GM12878 (cell line): ENCODE measurements around the gene TFF1. TPM values are rescaled to one million over a fixed set of nuclear protein-coding genes. Genes with fewer than 3 reads are reported as not detected.

Experiments
- BACH1 ChIP-seq: fragments of 450-650 bp; IDR thresholded peaks from 2 replicates; pipeline ENCODE4 v1.6.1; 2017; ENCODE audit warnings: mild to moderate bottlenecking, borderline replicate concordance
- BCL11A ChIP-seq: IDR thresholded peaks from 2 replicates; pipeline ENCODE4 v1.6.1; 2011; ENCODE audit warnings: low read depth, low read length
- CHD1 ChIP-seq: IDR thresholded peaks from 2 replicates; pipeline ENCODE4 v1.6.1; 2012; ENCODE audit warnings: low read depth, low read length, improper control_type of control experiment
- ELK1 ChIP-seq: IDR thresholded peaks from 2 replicates; pipeline ENCODE4 v1.6.1; 2012; ENCODE audit warnings: low read depth, low read length, improper control_type of control experiment
- ESRRA ChIP-seq: IDR thresholded peaks from 2 replicates; pipeline ENCODE4 v1.6.1; 2012; ENCODE audit warnings: mild to moderate bottlenecking, low read length, improper control_type of control experiment
- GABPA ChIP-seq: IDR thresholded peaks from 2 replicates; pipeline ENCODE4 v1.6.1; 2014; ENCODE audit warnings: antibody characterized with exemption, low read depth, mild to moderate bottlenecking, inconsistent platforms
- HDAC2 ChIP-seq: fragments of 200-600 bp; sonication (generic); IDR thresholded peaks from 2 replicates; pipeline ENCODE4 v1.6.1; 2017
- MTA3 ChIP-seq: IDR thresholded peaks from 2 replicates; pipeline ENCODE4 v1.6.1; 2012; ENCODE audit warnings: low read length, inconsistent platforms, borderline replicate concordance
- NR2C2 ChIP-seq: IDR thresholded peaks from 2 replicates; pipeline ENCODE4 v1.6.1; 2011; ENCODE audit warnings: borderline replicate concordance, low read depth; ENCODE audit not compliant: control insufficient read depth, insufficient read length
- PKNOX1 ChIP-seq: fragments of 450-650 bp; IDR thresholded peaks from 2 replicates; pipeline ENCODE4 v1.6.1; 2016; ENCODE audit warnings: mild to moderate bottlenecking
- PRDM15 ChIP-seq: fragments of 450-650 bp; formaldehyde crosslinking; IDR thresholded peaks from 2 replicates; pipeline ENCODE4 v1.4.0; 2020; ENCODE audit warnings: mild to moderate bottlenecking, moderate library complexity
- STAT1 ChIP-seq: fragments of 450-650 bp; conservative IDR thresholded peaks from 2 replicates; pipeline ENCODE4 v1.6.1; 2014; ENCODE audit warnings: antibody characterized with exemption, mild to moderate bottlenecking
- TBL1XR1 ChIP-seq: IDR thresholded peaks from 2 replicates; pipeline ENCODE4 v1.6.1; 2012; ENCODE audit warnings: low read depth, low read length, improper control_type of control experiment
- WRNIP1 ChIP-seq: IDR thresholded peaks from 2 replicates; pipeline ENCODE4 v1.6.1; 2011; ENCODE audit warnings: low read depth, low read length, improper control_type of control experiment, borderline replicate concordance
- YBX1 ChIP-seq: fragments of 450-650 bp; IDR thresholded peaks from 2 replicates; pipeline ENCODE4 v1.6.1; 2016; ENCODE audit warnings: antibody characterized with exemption
- YY1 ChIP-seq: IDR thresholded peaks from 2 replicates; pipeline ENCODE4 v1.6.1; 2011; ENCODE audit warnings: low read depth, mild to moderate bottlenecking, low read length
- ZBED1 ChIP-seq: IDR thresholded peaks from 2 replicates; pipeline ENCODE4 v1.6.1; 2016; ENCODE audit warnings: borderline replicate concordance
- ZNF592 ChIP-seq: fragments of 450-650 bp; IDR thresholded peaks from 2 replicates; pipeline ENCODE4 v1.6.1; 2017; ENCODE audit warnings: mild to moderate bottlenecking, moderate library complexity
- ZSCAN29 ChIP-seq: fragments of 450-650 bp; IDR thresholded peaks from 2 replicates; pipeline ENCODE4 v1.6.1; 2017; ENCODE audit warnings: mild to moderate bottlenecking, moderate library complexity
- polyA plus RNA-seq, 11 experiments: library from polyadenylated mRNA; depleted of rRNA in 4 of 11; unstranded in 6 of 11; stranded (reverse) in 5 of 11; fragments of >200 nt; fragmentation: Nextera tagmentation in 4 of 11; fragmentation: Illumina TruSeq in 1 of 11; extraction: Ambion mirVana in 4 of 11; extraction: Trizol in 1 of 11; gene quantifications; 1 replicate in 1 of 11; 2 replicates in 10 of 11; pipeline versions ENCODE4 v1.2.1 to v1.2.3, GENCODE V29; 2011 to 2016; ENCODE audit warnings: inconsistent platforms in 2 of 11, missing spikeins in 2 of 11, low read depth in 1 of 11
- total RNA-seq, 4 experiments: library from RNA; depleted of rRNA in 3 of 4; stranded (reverse); fragments of >200 nt in 3 of 4; fragmentation: Illumina TruSeq in 1 of 4; extraction: Trizol in 1 of 4; gene quantifications; 2 replicates each; pipeline versions ENCODE4 v1.2.1 to v1.2.3, GENCODE V29; 2013 to 2021

Gene TFF1
- total and polyA plus RNA-seq, 10 of the 15 experiments (the other 5 are each of a cell fraction or from before 2014, with no cell fraction given), result 0.13 TPM; not detected in 9

GRCh38 chr21:42392731-42393442 is 26.6 kb upstream of the TFF1 start (continued):
- TF ChIP-seq NR2C2 (no peak), PRDM15 (no peak; the same call in 1 of the 2 replicates), CHD1 (no peak), BCL11A (no peak; the same call in 1 of the 2 replicates), HDAC2 (no peak), STAT1 (no peak), YBX1 (no peak), ELK1 (no peak), ESRRA (no peak), WRNIP1 (no peak), MTA3 (peak; percentile 82; the same call in 1 of the 2 replicates), ZNF592 (peak; percentile 73), BACH1 (no peak), ZSCAN29 (no peak), TBL1XR1 (no peak), PKNOX1 (no peak), ZBED1 (no peak), GABPA (0 out of 2 replicates have a peak, but pooled peaks have one; percentile 32), YY1 (peak; percentile 72)
